K562 (cell line): Measurements from ENCODE around the gene UBE2E3. TPM values are rescaled to one million over a fixed set of nuclear protein-coding genes. Genes with fewer than 3 reads are reported as not detected.

ENCODE experiments used
- FOXA1 ChIP-seq: fragments of 450-650 bp; IDR thresholded peaks from 2 replicates; pipeline ENCODE4 v1.6.1; 2016; ENCODE audit warnings: mild to moderate bottlenecking, borderline replicate concordance
- FOXJ3 ChIP-seq: sonication (generic); formaldehyde crosslinking; IDR thresholded peaks from 2 replicates; pipeline ENCODE4 v1.4.0; 2020; ENCODE audit warnings: mild to moderate bottlenecking, missing genetic modification reagents
- HDAC2 ChIP-seq: fragments of 450-650 bp; IDR thresholded peaks from 2 replicates; pipeline ENCODE4 v1.6.1; 2016; ENCODE audit warnings: mild to moderate bottlenecking
- JUND ChIP-seq, 2 experiments: IDR thresholded peaks; 2 replicates in 1 of 2; 3 replicates in 1 of 2; pipeline ENCODE4 v1.6.1; 2011; ENCODE audit warnings: borderline replicate concordance in 2 of 2, low read depth in 2 of 2, low read length in 2 of 2, improper control_type of control experiment in 1 of 2, missing biosample characterization in 1 of 2, missing genetic modification characterization in 1 of 2, missing genetic modification reagents in 1 of 2
- RBM17 ChIP-seq: fragments of 200-400 bp; formaldehyde crosslinking; IDR thresholded peaks from 2 replicates; pipeline ENCODE4 v1.6.1; 2017; ENCODE audit warnings: low read depth, mild to moderate bottlenecking, low read length, borderline replicate concordance
- RCOR1 ChIP-seq, 2 experiments: IDR thresholded peaks; 2 replicates each; pipeline ENCODE4 v1.6.1; 2012; ENCODE audit warnings: low read depth in 2 of 2, low read length in 2 of 2, borderline replicate concordance in 1 of 2, improper control_type of control experiment in 1 of 2
- SPI1 ChIP-seq: IDR thresholded peaks from 2 replicates; pipeline ENCODE4 v1.6.1; 2011; ENCODE audit warnings: low read depth, low read length, control low read depth, borderline replicate concordance
- ZFP36 ChIP-seq: fragments of 150-350 bp; IDR thresholded peaks from 2 replicates; pipeline ENCODE4 v1.6.1; 2018; ENCODE audit warnings: low read length, low read depth; ENCODE audit not compliant: partially characterized antibody
- ZSCAN32 ChIP-seq: fragments of 450-650 bp; formaldehyde crosslinking; IDR thresholded peaks from 2 replicates; pipeline ENCODE4 v1.4.0; 2020; ENCODE audit warnings: mild to moderate bottlenecking, moderate library complexity
- polyA plus RNA-seq, 8 experiments: library from polyadenylated mRNA; depleted of rRNA in 4 of 8; stranded (reverse) in 5 of 8; unstranded in 3 of 8; fragments of >200 nt; fragmentation: Nextera tagmentation in 2 of 8; fragmentation: Illumina TruSeq in 1 of 8; extraction: Ambion mirVana in 2 of 8; extraction: Trizol in 1 of 8; gene quantifications; 2 replicates each; pipeline versions ENCODE4 v1.2.1 to v1.2.3, GENCODE V29; 2011 to 2014; ENCODE audit warnings: inconsistent platforms in 1 of 8, missing spikeins in 1 of 8
- total RNA-seq, 7 experiments: library from RNA; depleted of rRNA in 6 of 7; stranded (reverse); fragments of >200 nt in 6 of 7; fragmentation: Illumina TruSeq in 2 of 7; extraction: Trizol in 2 of 7; gene quantifications; 2 replicates each; pipeline versions ENCODE4 v1.2.1 to v1.2.3, GENCODE V29; 2011 to 2021; ENCODE audit warnings: low replicate concordance in 1 of 7
- TF ChIP-seq, protein P1 (sequence below): fragments of 250-450 bp; sonication (Bioruptor Pico); IDR thresholded peaks from 2 replicates; pipeline ENCODE4 v1.8.0; 2021; ENCODE audit warnings: moderate library complexity, mild to moderate bottlenecking, inconsistent platforms
- TF ChIP-seq, protein P2 (sequence below): sonication (generic); formaldehyde crosslinking; IDR thresholded peaks from 2 replicates; pipeline ENCODE4 v1.9.0; 2022; ENCODE audit warnings: mild to moderate bottlenecking, missing genetic modification reagents
- TF ChIP-seq, protein P3 (sequence below): fragments of 450-650 bp; IDR thresholded peaks from 2 replicates; pipeline ENCODE4 v1.6.1; 2017; ENCODE audit warnings: antibody characterized with exemption, mild to moderate bottlenecking
- TF ChIP-seq, protein P4 (sequence below): sonication (generic); formaldehyde crosslinking; IDR thresholded peaks from 2 replicates; pipeline ENCODE4 v1.8.1; 2023; ENCODE audit warnings: mild to moderate bottlenecking, missing genetic modification reagents
- TF ChIP-seq, protein P5 (sequence below), 3 experiments: IDR thresholded peaks in 2 of 3; conservative IDR thresholded peaks in 1 of 3; 2 replicates each; pipeline ENCODE4 v1.5.1; 2011 to 2012; ENCODE audit warnings: low read length in 3 of 3, mild to moderate bottlenecking in 3 of 3, control low read depth in 2 of 3, improper control_type of control experiment in 1 of 3, inconsistent platforms in 1 of 3, low read depth in 1 of 3, mixed read lengths in 1 of 3, moderate library complexity in 1 of 3; ENCODE audit not compliant: insufficient read depth in 2 of 3

UBE2E3 gene
- total and polyA plus RNA-seq, 9 of the 15 experiments (the other 6 are each of a cell fraction or from before 2014, with no cell fraction given) = 58.2 to 173 (median 78.0) TPM

DNA sequence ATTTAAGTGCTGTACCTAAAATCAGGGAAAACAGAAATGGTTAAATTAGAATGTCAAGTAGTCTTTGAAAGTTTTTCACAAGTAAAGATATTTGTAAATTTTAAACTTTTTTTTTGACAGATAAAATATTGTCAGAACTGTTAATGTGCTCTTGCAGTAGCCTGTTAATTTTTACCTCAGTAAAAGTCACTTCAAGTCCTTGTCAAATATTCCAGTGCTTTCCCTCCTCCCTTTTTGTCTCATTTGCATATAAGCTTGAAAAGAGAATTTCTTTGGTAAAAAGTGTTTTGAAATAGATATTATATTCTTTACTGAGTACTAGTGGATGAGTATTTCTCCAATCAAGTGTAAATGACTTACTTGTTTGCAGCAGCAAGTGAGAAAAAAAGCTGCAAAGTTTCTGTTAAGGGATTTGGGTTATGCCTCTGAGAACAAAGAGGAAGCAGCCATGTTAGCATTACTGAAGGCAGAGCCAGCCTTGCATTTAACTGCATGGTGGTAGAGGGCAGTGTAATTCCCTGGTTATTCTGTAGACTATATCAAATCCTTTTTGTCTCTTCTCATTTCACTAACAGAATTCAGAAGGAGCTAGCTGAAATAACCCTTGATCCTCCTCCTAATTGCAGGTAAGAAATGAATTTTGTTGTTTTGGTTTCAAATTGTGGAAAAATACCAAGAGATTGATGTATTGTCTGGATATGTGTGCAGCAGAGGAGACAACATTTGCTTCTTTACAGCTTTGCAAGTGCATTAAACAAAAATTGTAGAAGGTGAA is 3.2 kb downstream of the UBE2E3 start (continued):
- TF ChIP-seq HDAC2 = no peak
- TF ChIP-seq RCOR1 (IDR thresholded peaks at IDR 0.05; ENCODE audit: borderline replicate concordance in 1 of 2, low read depth in 2 of 2, low read length in 2 of 2) = no peak
- TF ChIP-seq, protein P1, sequence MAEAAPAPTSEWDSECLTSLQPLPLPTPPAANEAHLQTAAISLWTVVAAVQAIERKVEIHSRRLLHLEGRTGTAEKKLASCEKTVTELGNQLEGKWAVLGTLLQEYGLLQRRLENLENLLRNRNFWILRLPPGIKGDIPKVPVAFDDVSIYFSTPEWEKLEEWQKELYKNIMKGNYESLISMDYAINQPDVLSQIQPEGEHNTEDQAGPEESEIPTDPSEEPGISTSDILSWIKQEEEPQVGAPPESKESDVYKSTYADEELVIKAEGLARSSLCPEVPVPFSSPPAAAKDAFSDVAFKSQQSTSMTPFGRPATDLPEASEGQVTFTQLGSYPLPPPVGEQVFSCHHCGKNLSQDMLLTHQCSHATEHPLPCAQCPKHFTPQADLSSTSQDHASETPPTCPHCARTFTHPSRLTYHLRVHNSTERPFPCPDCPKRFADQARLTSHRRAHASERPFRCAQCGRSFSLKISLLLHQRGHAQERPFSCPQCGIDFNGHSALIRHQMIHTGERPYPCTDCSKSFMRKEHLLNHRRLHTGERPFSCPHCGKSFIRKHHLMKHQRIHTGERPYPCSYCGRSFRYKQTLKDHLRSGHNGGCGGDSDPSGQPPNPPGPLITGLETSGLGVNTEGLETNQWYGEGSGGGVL = no peak
- TF ChIP-seq, protein P2, sequence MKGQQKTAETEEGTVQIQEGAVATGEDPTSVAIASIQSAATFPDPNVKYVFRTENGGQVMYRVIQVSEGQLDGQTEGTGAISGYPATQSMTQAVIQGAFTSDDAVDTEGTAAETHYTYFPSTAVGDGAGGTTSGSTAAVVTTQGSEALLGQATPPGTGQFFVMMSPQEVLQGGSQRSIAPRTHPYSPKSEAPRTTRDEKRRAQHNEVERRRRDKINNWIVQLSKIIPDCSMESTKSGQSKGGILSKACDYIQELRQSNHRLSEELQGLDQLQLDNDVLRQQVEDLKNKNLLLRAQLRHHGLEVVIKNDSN = no peak
- TF ChIP-seq FOXA1 = no peak
- no peak for TF ChIP-seq ZFP36
- no peak for TF ChIP-seq FOXJ3 (CRISPR knock-in tag)
- no peak for TF ChIP-seq SPI1
- no peak for TF ChIP-seq RBM17
- TF ChIP-seq, protein P3, sequence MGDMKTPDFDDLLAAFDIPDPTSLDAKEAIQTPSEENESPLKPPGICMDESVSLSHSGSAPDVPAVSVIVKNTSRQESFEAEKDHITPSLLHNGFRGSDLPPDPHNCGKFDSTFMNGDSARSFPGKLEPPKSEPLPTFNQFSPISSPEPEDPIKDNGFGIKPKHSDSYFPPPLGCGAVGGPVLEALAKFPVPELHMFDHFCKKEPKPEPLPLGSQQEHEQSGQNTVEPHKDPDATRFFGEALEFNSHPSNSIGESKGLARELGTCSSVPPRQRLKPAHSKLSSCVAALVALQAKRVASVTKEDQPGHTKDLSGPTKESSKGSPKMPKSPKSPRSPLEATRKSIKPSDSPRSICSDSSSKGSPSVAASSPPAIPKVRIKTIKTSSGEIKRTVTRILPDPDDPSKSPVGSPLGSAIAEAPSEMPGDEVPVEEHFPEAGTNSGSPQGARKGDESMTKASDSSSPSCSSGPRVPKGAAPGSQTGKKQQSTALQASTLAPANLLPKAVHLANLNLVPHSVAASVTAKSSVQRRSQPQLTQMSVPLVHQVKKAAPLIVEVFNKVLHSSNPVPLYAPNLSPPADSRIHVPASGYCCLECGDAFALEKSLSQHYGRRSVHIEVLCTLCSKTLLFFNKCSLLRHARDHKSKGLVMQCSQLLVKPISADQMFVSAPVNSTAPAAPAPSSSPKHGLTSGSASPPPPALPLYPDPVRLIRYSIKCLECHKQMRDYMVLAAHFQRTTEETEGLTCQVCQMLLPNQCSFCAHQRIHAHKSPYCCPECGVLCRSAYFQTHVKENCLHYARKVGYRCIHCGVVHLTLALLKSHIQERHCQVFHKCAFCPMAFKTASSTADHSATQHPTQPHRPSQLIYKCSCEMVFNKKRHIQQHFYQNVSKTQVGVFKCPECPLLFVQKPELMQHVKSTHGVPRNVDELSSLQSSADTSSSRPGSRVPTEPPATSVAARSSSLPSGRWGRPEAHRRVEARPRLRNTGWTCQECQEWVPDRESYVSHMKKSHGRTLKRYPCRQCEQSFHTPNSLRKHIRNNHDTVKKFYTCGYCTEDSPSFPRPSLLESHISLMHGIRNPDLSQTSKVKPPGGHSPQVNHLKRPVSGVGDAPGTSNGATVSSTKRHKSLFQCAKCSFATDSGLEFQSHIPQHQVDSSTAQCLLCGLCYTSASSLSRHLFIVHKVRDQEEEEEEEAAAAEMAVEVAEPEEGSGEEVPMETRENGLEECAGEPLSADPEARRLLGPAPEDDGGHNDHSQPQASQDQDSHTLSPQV = 0 out of 2 replicates have a peak, but pooled peaks have one; percentile 26
- TF ChIP-seq, protein P4, sequence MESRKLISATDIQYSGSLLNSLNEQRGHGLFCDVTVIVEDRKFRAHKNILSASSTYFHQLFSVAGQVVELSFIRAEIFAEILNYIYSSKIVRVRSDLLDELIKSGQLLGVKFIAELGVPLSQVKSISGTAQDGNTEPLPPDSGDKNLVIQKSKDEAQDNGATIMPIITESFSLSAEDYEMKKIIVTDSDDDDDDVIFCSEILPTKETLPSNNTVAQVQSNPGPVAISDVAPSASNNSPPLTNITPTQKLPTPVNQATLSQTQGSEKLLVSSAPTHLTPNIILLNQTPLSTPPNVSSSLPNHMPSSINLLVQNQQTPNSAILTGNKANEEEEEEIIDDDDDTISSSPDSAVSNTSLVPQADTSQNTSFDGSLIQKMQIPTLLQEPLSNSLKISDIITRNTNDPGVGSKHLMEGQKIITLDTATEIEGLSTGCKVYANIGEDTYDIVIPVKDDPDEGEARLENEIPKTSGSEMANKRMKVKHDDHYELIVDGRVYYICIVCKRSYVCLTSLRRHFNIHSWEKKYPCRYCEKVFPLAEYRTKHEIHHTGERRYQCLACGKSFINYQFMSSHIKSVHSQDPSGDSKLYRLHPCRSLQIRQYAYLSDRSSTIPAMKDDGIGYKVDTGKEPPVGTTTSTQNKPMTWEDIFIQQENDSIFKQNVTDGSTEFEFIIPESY (CRISPR knock-in tag) = no peak
- TF ChIP-seq, protein P5, sequence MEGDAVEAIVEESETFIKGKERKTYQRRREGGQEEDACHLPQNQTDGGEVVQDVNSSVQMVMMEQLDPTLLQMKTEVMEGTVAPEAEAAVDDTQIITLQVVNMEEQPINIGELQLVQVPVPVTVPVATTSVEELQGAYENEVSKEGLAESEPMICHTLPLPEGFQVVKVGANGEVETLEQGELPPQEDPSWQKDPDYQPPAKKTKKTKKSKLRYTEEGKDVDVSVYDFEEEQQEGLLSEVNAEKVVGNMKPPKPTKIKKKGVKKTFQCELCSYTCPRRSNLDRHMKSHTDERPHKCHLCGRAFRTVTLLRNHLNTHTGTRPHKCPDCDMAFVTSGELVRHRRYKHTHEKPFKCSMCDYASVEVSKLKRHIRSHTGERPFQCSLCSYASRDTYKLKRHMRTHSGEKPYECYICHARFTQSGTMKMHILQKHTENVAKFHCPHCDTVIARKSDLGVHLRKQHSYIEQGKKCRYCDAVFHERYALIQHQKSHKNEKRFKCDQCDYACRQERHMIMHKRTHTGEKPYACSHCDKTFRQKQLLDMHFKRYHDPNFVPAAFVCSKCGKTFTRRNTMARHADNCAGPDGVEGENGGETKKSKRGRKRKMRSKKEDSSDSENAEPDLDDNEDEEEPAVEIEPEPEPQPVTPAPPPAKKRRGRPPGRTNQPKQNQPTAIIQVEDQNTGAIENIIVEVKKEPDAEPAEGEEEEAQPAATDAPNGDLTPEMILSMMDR (IDR thresholded peaks at IDR 0.05 in 2 of 3, conservative IDR thresholded peaks at IDR 0.05 in 1 of 3; ENCODE audit: insufficient read depth in 2 of 3, low read depth in 1 of 3, low read length in 3 of 3) = peak; percentile 32 to 63 (median 43); a peak in 5 of 6 replicates
- TF ChIP-seq ZSCAN32 (CRISPR knock-in tag) = no peak
- TF ChIP-seq JUND (IDR thresholded peaks at IDR 0.05; ENCODE audit: borderline replicate concordance, low read depth, low read length) = 0 out of 2 replicates have a peak, but pooled peaks have one; percentile 26
- no peak for TF ChIP-seq JUND (tag; IDR thresholded peaks at IDR 0.05; ENCODE audit: borderline replicate concordance, low read depth, low read length)
